GF-D8 (cell line): ENCODE data around the gene CDCA7L.
"Not testable (repeated sequence)": the region's sequence is repeated elsewhere in the genome, so short reads cannot be mapped to it uniquely, and the experiment has no call there.

Experiments
- DNase-seq: peaks from one replicate; lab custom pipeline; 2025; lab: John Stamatoyannopoulos, UW

CDCA7L gene

DNA sequence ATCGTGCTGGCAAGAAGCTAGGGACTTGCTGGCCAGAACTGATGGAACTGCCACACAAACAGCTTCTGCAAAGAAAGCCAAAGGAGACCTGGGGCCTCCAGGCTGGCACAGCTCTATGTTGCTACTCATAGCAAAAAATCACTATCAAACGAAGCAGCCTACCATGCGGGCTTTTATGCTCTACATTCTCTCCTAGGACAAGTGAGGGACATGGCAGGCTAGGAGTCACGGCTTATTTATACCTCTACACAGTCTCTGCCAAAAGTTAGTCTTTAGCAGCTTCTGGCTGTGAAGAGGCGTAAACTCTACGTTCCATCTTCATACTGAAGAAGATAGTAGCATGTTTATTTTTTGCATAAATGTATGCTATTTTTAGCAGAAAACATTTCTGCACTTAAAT, 35.4 kb downstream of the CDCA7L start:
- DNase-seq: no peak

DNA sequence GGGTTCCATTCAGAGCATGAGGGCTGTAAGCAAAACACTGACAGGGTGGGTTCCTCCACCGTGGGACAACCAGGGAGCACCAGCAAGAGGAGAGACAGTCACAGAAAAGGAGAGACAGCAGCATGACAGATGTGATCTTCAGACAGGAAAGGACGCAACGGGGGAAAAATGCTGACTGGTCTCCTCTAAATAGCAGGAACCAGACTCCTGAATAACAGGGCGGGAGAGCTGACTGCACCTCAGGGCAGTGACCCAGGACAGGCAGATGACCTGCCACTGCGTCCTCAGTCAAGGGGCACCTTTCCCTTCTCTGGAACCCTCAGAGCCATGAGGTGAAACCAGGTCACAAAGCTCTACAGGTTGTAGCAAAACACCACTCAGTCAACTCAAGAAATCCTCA, 37.0 kb downstream of the CDCA7L start:
- no peak for DNase-seq

DNA sequence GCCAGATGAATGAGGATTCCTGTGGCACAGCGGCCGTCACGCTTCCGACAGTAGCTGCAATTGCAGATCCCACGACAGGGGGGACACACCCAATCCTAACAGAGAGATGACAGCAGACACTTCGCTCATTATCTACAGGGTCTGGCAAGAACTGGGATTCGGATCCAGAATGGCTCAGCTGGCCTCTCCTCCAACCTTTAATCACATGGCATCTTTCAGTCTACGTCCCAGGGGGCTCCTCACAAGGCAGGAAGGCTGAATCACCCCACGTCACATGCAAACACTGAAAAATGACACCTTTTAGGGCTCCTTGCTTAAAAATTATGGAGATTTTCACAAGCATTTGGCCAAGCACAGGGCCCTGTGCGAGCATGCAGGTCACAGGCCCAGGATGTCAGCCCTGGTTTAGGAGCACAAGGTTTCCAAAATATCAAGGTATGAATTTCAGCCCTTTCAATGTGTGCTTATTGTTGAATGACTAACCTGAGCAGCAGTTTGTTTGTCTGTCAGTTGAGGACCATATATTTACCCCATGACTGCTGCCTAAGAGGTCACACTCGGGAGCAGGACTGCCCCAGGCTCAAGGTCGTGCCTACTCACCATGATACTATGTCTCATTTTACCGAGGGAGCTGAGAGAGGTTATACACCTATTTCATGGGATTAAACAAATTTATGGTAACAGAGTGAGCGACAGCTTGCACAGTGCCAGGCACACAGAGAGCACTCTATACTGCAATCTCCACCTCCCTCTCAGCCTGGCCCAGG, 42.5 kb downstream of the CDCA7L start:
- DNase-seq: no peak

DNA sequence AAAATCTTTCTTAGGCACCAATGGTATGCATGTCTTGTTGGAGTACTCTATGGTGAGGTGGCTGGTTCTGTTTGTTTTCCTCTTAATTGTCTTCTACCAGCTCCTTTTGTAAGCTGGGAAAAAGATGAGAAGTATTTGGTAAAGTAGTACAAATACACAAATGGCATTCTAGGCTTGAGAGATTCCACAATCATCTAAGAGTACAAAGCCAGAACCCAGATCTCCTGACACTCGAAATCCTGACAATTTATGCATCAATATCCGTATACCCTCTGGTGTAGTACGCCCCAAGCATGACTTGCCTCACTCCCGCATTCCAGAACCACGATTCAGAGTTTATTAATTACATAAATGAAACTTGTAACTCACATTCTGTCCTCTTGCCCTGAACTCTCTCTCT, 43.5 kb downstream of the CDCA7L start:
- no peak for DNase-seq

DNA sequence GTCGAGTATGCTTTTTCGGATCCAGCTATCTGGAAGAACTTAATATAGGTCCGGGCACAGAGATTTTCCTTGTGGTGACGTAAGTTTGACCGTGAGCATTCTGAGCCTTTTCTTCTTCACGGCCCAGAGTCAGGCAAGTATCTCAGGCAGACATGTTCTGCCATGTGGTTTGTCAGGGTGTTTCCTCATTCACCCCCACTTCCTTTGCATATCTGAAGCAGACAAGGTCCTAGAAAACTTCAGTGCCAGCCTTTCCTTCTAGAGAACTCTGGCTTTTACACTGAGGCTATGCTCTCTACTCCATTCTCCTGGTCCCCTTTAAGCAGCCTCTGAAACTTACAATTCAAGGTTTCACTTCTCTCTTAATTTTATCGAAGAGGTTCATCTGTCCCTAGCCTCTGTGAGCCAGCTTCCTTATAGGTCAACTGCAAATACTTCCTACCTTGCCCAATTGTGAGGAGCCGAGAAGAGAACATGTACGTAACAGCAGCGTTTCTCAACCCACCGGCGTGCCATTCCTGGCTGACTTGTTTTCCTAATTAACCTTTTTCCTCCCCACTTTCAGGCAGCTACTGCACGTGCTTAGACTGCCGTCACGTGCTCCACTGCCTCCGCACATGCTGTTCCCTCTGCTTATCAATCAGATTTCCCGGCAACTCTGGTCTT, 47.3 kb downstream of the CDCA7L start:
- DNase-seq: peak; percentile 93

DNA sequence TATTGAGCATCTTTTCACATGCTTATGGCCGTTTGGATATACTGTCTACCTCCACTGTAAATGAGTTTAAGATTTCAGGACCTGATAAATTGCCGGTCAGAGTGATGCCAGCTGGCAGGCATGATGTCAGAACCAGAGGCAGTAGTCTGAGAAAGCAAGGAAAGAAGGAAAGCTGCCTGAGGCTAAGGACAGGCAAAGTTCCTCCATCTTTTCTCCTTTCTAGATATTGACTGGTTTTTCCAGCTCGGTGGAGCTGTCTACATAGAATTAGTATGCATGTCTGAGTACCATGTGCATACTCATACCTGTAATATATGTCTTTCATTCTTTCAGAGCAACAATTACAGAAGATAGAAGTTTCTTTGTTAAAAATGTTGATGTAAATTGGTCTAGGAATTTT, 52.3 kb downstream of the CDCA7L start:
- DNase-seq: no peak

DNA sequence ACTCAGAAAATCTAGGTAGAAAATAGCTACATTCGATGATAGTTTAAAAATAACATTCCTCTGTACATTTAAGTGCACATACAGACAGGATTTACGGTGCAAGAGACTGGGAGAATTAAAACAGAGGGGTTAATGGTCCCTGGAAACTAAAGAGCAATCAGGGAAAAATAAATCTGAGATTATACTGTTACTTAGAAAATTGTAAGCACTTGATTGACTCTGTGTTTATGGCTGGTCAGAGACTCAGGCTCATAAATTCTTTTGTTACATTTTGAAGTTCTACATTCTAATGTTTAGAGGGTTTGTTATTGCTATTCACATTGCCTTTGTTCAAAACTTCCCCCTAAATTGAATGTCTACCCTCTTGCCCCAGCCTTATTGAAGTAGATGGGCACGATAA, 54.4 kb downstream of the CDCA7L start:
- no peak for DNase-seq

DNA sequence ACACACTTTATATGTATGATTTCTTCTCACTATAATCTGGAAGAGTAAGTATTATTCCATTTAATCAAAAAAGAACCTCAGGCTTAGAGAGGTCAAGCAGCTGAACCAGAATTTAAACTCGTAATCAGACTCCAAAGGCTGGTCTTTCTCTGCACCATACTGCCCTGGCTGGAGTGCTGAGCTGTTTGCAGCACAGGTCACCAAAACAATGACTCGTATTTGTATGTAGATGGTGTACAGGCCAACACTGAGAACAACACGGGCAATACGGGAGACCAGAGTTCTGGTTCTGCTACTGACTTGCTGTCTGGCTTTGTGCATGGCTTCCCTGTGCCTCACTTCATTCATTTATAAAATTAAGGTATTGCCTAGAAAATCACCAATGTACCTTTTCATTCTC, 57.9 kb downstream of the CDCA7L start:
- DNase-seq: no peak

DNA sequence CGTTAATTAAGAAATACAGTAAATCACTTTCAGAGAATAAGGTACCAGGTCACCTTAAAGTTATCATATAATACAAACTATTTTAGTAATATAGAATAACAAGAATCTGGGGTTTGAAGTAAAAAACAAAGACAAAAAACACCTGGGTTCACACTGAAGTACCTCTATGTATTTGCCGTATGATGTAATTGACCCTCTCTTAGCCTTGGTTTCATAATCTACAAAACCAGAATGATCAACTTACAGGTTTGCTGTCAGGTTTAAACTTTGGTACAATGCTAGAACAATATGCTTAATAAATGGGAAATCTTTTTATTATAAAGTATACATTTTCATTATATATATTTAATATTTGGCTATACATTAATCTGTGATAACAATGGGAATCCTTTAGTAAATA, 58.3 kb downstream of the CDCA7L start:
- DNase-seq: no peak

DNA sequence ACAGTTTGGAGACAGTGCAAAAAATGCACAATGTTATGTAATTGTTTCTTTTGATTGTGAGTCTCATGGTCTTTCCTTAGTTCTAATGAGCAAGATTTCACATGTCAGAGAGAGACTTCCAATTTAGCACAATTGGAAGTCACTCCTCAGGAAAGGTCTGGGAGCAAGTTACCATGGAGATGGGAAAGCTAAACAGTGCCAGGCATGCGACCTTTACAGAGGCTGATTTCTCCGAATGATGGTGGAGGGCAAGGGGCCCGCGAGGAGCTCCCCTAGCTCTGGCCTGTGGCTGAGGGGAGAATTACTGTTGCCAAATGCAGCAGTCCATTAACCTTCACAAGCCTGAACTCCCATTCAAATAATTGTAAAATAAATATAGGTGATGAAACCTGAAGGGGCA, 59.3 kb downstream of the CDCA7L start:
- no peak for DNase-seq

DNA sequence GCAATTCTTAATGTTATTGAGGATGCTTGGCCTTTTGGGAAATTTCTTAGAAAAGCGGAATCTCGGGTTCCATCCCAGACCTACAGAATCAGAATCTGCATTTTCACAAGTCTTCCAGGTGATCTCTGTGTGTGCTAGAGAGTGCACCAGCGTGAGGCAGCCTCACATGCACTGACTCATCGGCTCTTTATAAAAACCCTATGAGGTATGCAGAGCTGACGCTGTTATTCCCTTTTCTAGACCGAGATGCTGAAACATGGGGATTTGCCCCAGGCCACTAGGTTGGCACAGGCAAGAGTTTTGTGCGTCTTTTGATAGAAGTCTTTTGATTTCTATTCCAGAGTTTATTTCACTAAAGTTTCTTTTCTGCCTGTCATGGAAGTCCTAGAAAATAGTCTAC, 61.2 kb downstream of the CDCA7L start:
- DNase-seq: no peak

DNA sequence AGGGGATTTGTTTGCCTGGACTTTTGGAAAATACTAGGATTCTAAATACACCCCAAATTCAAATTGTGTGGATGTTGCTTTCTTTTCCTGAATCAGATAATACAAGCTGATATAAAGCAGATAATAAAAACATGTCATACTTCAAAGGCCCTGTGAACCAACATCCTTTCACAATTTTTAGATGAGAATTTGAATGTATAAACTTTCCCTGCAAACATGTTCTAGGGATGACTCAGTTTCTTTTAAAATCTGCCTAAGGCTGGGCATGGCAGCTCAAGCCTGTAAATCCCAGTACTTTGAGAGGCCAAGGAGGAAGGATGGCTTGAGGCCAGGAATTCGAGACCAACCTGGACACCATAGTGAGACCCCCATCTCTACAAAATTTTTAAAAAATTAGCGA, 62.2 kb downstream of the CDCA7L start:
- DNase-seq: not testable (repeated sequence)

DNA sequence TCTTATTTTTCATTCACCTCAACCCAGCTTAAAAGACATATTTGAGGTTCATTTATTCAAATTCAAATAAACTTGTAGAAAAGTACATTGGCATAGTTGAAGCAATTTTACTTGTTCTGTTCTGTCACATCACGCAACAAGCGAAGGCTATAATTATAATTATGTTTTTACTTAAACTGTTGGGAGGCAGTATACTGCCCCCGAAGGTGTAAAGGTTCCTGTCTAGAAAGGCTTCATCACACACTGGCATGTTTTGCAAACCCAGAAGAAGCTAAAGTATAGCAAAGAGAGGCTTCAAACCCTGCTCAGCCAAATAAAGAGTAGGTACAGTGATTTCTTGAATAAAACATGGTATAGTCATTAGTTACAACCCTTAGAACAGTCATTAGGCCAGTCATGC, 62.6 kb downstream of the CDCA7L start:
- no peak for DNase-seq

DNA sequence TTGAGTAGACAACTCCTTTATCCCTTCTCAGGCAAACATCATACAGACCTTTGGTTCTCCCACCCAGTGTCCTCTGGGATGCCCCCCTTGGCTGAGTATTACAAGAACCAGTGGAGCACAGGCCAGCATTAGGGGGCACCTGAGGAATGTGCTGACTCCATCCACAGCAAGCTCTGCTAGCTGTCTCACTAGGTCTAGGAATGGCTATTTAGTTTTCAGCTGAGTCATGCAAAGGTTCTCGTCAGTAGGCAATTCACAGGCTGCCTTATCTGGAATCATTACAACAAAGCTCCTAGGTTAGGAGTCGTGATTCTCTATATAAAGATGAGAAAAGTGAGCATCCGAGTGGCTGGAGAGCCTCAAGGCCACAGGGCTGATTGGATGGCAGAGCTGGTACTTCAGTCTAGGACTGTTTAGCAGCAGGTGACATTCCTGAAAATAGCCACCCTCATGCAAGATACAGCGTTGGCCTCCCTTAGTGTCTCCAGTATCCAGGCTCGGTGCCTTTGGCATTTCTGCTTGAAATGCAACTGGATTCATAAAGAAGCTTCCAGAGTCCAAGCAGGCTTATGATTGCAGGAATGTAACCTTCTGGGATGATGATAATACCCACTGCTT, 75.8 kb downstream of the CDCA7L start:
- DNase-seq: no peak

DNA sequence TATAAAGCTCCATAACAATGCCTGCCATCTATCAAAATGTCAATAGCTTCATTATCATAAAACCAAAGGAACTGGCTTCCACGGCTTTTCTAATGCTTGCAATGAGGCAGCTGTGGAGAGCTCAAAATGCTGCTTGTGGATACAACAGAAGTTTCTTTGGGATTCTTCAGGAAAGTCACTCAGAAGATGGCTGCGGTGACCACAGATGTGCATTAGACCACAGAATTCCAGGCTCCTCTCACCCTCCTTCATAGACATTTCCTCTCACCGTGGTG, 77.2 kb downstream of the CDCA7L start:
- no peak for DNase-seq

DNA sequence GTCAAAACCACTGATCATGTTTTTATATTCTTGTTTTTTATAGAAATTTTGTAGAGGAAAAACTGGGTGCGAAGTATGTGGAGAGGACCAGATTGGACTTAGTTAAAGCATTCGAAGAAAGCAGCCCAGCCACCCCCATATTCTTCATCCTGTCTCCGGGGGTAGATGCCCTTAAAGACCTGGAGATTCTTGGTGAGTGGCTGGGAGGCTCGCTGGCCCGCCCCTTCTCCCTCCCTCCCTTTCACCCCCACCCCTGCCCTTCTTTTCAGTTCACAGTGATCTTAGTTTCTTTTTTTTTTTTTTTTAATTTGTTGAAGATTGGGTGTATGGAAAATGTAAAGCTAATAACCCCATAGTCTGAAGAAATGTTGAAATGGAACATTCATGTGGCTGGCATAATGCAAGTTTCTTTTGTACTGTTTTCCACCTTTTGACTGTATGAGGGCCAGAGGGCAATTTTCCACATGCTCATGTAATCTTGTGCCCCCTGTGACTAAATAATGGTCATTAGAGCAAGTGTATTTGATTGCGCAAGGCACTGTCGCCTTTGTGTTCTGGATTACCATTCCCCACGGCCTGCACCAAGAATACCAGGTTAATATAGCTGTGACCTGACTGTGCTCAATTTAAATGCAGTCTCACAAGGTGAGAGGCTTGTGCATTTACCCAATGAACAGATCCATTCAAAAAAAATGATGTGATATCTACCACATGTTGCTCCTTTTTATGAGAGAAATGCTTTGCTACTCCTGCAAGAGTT, 77.7 kb downstream of the CDCA7L start:
- DNase-seq: no peak

DNA sequence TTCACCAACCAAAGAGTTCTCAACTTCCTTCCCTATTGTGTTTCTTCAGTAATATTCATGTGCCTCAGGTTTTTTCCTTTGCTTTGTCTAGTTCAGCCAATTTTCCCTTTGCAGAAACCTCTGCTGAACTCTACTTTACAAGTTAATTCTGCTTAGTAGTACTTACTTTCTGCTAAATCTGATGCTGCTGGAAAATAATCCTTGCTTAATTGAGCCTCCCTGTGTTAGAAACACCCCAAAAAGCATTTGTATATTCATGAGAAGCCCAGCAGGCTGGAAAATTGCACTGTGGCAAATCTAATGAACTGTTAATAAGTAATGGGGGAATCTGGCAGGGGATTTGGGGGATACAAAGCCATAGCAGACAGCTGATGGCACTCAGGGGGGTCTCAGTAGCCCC, 78.5 kb downstream of the CDCA7L start:
- DNase-seq: no peak

DNA sequence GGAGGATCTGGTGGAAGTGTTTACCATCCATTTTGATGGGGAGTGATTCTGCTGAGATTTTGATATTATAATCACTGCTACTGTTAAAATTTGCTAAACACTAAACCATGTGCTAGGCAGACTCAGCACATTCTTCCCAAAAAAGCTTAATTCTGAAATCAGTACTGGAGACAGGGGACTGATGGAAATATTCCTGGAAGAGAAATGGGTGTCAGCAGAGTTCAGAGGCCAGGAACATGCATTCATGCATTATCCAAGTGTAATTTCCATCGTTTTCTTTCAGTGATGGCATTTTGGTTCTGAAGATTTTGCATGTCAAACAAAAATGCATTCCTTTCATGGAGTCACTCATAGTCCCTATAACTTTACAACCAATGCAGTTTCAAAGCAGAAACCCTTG, 79.0 kb downstream of the CDCA7L start:
- no peak for DNase-seq

DNA sequence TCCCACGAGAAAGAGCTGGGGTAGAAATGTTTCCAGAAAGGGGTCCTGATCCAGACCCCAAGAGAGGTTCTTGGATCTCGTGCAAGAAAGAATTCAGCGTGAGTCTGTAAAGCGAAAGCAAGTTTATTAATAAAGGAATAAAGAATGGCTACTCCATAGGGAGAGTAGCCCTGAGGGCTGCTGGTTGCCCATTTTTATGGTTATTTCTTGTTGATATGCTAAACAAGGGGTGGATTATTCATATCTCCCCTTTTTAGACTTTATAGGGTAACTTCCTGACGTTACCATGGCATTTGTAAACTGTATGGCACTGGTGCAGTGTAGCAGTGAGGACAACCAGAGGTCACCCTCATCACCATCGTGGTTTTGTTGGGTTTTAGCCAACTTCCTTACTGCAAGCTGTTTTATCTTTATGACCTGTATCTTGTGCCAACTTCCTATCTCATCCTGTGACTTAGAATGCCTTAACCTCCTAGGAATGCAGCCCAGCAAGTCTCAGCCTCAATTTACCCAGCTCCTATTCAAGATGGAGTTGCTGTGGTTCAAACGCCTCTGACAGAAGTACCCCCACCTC, 80.0 kb downstream of the CDCA7L start:
- peak; percentile 95 for DNase-seq

DNA sequence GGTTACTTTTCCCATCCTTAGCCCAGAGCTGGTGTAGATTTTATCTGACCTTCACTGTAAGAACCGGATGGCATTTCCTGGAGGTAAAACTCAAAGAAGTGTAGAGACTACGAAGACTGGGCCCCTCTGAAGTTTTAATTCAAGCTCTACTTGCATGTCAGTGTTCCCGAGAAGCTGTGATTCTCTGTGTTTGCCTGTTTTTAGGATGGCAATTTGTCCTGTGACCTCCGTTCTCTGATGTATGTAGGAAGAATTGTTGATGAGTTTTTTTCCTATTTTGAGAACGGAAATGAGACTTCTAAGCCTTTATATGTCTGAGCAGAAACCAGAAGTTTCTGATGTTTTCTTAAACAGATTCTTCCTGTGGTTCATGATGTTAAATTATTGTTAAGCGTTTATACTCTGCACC, 94.1 kb downstream of the CDCA7L start:
- no peak for DNase-seq
